ENCODE data around the gene ZNF22. TPM values are rescaled to one million over a fixed set of nuclear protein-coding genes. Genes with fewer than 3 reads are reported as not detected.

Gene ZNF22
- 10.7 and 12.5 TPM in 2 replicates for total RNA-seq

DNA sequence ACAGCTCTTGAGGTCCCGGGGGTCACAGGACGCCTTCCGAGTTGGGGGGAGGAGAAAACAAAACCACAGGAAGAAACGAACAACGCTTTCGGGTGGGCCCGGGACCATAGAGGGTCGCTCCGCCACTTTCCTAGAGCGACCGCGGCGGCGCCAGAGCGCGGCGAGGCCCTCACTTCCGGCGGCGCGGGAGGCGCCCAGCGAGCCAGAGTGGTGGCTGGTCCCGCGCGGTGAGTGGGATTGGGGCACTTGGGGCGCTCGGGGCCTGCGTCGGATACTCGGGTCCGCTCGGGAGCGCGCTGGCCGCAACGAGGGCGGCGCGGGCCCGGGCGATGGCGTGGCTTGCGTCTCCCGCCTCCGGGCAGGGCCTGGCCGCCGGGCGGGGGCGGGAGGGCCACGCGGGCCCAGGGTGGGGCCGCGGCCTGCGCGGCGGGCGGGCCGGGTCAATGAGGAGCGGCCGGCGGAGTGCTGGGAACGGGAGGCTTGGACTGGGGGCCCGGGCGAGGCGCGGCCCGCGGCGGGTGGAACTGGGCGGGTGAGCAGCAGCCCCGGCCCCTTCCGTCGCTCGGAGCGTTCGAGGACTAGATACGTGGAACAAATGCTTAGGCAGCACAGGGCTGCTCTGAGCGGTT is at the start of gene ZNF22:
TSS of gene ZNF22 (plus strand) at position 172 of the 629 bp plus-strand sequence. CDS start 2,446 bp downstream, outside the sequence.

DNA sequence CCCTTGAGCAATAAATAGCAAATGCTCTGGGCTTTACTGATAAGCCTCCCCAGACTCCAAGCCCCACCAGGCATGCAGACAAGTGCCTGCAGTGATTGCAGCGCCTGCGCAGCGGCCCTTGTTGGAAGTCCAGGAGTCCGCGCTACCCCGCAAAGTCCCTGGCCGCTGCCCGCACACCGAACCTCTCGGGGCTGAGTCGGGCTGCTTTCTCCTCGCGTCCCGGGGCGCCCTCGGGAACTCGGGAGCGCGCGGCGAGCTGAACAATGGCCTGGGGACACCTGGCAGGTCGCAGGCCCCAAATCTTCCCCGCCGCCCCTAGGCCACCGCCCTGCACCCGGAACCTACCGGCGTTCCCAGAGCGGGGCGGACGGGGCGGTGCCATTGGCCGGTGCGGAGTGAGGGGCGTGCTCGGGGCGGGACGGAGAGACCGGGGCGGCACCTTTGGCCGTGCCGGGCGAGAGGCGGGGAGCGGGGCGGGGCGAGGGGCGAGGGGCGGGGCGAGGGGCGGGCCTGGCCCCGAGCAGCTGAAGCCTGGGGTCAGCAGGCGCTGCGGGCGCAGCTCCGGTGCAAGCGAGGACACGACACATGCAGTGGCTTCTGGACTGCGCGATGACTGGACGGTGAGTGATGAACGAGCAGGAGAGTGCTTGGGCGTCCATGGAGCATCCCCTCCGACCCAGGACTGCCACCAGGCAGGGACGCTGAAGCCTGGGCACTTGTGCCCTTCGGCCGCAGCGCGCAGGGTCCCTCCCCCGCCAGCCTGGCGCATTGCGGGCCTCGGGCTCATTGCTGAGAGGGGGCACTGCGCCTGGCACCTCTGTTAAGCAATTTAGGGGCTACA is 41.3 kb upstream of the ZNF22 start, which contains the start of gene RASSF4:
TSS of gene RASSF4 (plus strand) at position 556 of the 841 bp plus-strand sequence. CDS start 10,401 bp downstream, outside the sequence.

DNA sequence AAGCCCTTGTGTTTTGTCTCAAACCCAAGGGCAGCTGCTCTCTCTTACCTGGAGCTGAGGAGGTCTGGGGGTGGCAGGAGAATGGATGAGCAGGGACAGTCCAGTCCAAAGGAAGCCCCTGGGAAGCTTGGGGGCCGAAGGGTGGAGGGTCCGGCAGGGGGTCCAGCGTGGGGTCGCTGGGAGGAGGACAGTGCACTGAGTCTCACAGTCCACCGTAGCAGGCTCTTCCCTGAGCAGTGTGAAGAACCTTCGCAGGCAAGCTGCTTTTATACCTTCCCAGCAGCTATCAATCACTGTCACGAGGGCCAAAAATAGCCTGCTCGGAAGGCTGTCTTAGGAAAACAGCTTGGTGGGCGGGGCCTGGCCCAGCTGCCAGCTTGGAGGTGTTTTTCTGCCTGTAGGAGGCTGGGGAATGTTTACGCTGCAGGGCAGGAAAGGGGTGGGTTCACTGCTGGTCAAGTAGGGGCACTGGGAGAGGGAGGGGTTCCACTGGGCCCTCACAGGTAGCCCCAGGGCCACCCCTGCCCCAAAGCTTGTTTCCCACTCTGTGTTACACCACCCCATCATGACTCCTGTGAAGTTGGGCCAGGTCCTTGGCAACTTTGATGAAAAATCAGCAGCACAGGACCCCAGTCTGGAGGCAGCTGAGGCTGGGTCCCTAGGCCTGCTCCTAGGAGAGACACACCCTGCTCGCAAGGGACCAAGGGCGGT is 22.0 kb upstream of the ZNF22 start, which contains the start of gene DEPP1:
TSS of gene DEPP1 (minus strand) at position 240 of the 711 bp plus-strand sequence. CDS start 779 bp downstream, outside the sequence.

Other genes starting within 250 kb of the ZNF22 start
- gene TMEM72, start 89.6 kb upstream of the ZNF22 start, total RNA-seq, result not detected in 2 replicates
- gene RASSF4, start 41.1 kb upstream of the ZNF22 start, total RNA-seq, result 2.9 and 4.0 TPM in 2 replicates
- gene DEPP1, start 22.1 kb upstream of the ZNF22 start, total RNA-seq, result 5.3 and 47.8 TPM in 2 replicates